ENCODE data around the gene NINL. TPM values are rescaled to one million over a fixed set of nuclear protein-coding genes. Genes with fewer than 3 reads are reported as not detected.

Gene NINL
- total and polyA plus RNA-seq, 2 of the 8 experiments (the other 6 are each of a cell fraction or from before 2014, with no cell fraction given) = 15.3 to 30.0 TPM

DNA sequence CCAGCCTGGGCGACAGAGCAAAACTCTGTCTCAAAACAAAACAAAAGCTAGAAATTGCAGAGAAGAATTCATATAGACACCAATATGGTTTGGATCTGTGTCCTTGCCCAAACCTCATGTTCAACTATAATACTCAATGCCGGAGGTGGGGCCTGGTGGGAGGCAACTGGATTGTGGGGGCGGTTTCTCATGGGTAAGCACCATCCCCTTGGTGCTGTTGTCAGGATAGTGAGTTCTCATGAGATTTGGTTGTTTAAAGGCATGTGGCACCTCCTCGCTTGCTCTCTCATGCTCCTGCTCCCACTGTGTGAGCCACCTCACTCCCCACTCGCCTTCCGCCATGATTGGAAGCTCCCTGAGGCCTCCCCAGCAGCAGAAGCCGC, 15.2 kb downstream of the NINL start (continued):
- TF ChIP-seq, protein P1, sequence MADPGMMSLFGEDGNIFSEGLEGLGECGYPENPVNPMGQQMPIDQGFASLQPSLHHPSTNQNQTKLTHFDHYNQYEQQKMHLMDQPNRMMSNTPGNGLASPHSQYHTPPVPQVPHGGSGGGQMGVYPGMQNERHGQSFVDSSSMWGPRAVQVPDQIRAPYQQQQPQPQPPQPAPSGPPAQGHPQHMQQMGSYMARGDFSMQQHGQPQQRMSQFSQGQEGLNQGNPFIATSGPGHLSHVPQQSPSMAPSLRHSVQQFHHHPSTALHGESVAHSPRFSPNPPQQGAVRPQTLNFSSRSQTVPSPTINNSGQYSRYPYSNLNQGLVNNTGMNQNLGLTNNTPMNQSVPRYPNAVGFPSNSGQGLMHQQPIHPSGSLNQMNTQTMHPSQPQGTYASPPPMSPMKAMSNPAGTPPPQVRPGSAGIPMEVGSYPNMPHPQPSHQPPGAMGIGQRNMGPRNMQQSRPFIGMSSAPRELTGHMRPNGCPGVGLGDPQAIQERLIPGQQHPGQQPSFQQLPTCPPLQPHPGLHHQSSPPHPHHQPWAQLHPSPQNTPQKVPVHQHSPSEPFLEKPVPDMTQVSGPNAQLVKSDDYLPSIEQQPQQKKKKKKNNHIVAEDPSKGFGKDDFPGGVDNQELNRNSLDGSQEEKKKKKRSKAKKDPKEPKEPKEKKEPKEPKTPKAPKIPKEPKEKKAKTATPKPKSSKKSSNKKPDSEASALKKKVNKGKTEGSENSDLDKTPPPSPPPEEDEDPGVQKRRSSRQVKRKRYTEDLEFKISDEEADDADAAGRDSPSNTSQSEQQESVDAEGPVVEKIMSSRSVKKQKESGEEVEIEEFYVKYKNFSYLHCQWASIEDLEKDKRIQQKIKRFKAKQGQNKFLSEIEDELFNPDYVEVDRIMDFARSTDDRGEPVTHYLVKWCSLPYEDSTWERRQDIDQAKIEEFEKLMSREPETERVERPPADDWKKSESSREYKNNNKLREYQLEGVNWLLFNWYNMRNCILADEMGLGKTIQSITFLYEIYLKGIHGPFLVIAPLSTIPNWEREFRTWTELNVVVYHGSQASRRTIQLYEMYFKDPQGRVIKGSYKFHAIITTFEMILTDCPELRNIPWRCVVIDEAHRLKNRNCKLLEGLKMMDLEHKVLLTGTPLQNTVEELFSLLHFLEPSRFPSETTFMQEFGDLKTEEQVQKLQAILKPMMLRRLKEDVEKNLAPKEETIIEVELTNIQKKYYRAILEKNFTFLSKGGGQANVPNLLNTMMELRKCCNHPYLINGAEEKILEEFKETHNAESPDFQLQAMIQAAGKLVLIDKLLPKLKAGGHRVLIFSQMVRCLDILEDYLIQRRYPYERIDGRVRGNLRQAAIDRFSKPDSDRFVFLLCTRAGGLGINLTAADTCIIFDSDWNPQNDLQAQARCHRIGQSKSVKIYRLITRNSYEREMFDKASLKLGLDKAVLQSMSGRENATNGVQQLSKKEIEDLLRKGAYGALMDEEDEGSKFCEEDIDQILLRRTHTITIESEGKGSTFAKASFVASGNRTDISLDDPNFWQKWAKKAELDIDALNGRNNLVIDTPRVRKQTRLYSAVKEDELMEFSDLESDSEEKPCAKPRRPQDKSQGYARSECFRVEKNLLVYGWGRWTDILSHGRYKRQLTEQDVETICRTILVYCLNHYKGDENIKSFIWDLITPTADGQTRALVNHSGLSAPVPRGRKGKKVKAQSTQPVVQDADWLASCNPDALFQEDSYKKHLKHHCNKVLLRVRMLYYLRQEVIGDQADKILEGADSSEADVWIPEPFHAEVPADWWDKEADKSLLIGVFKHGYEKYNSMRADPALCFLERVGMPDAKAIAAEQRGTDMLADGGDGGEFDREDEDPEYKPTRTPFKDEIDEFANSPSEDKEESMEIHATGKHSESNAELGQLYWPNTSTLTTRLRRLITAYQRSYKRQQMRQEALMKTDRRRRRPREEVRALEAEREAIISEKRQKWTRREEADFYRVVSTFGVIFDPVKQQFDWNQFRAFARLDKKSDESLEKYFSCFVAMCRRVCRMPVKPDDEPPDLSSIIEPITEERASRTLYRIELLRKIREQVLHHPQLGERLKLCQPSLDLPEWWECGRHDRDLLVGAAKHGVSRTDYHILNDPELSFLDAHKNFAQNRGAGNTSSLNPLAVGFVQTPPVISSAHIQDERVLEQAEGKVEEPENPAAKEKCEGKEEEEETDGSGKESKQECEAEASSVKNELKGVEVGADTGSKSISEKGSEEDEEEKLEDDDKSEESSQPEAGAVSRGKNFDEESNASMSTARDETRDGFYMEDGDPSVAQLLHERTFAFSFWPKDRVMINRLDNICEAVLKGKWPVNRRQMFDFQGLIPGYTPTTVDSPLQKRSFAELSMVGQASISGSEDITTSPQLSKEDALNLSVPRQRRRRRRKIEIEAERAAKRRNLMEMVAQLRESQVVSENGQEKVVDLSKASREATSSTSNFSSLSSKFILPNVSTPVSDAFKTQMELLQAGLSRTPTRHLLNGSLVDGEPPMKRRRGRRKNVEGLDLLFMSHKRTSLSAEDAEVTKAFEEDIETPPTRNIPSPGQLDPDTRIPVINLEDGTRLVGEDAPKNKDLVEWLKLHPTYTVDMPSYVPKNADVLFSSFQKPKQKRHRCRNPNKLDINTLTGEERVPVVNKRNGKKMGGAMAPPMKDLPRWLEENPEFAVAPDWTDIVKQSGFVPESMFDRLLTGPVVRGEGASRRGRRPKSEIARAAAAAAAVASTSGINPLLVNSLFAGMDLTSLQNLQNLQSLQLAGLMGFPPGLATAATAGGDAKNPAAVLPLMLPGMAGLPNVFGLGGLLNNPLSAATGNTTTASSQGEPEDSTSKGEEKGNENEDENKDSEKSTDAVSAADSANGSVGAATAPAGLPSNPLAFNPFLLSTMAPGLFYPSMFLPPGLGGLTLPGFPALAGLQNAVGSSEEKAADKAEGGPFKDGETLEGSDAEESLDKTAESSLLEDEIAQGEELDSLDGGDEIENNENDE (IDR thresholded peaks at IDR 0.05; ENCODE audit: insufficient replicate concordance, low read length) = no peak
- TF ChIP-seq MAFK (IDR thresholded peaks at IDR 0.05; ENCODE audit: low read depth, low read length) = no peak
- no peak for TF ChIP-seq GABPA (IDR thresholded peaks at IDR 0.05; ENCODE audit: borderline replicate concordance, insufficient read depth, low read length)
- no peak for TF ChIP-seq JUN (IDR thresholded peaks at IDR 0.05; ENCODE audit: low read depth, low read length)
- TF ChIP-seq SAP30 (IDR thresholded peaks at IDR 0.05; ENCODE audit: insufficient read depth, insufficient replicate concordance, low read length) = no peak
- TF ChIP-seq POLR2AphosphoS5 (IDR thresholded peaks at IDR 0.05; ENCODE audit: low read depth, low read length) = no peak
- no peak for TF ChIP-seq E2F6 (IDR thresholded peaks at IDR 0.05)
